GM19035 (cell line): Measurements from ENCODE around the gene TUBA4A.
A peak's percentile ranks its signal among the peaks of the same experiment; 100 is the strongest.
"Not testable (repeated sequence)": the region's sequence is repeated elsewhere in the genome, so short reads cannot be mapped to it uniquely, and the experiment has no call there.

Experiments used
- ATAC-seq: cut with Tn5 transposase; IDR thresholded peaks from one replicate; pipeline ENCODE4 v1.9.1; 2021; ENCODE audit not compliant: unreplicated experiment

The TUBA4A gene

GRCh38 chr2:219287116-219287440 is 33.4 kb upstream of the TUBA4A start:
- ATAC-seq: not testable (repeated sequence)

GRCh38 chr2:219286436-219287115 is 32.9 kb upstream of the TUBA4A start:
- ATAC-seq: no peak

GRCh38 chr2:219285894-219286425 is 32.2 kb upstream of the TUBA4A start:
- no peak for ATAC-seq

GRCh38 chr2:219285373-219285735 is 31.6 kb upstream of the TUBA4A start:
- ATAC-seq: no peak

- no peak for ATAC-seq
These were observed 31.0 kb upstream of the TUBA4A start for GRCh38 chr2:219284501-219285372.

GRCh38 chr2:219282943-219283581 is 29.3 kb upstream of the TUBA4A start:
- ATAC-seq: no peak

GRCh38 chr2:219282375-219282774 is 28.7 kb upstream of the TUBA4A start:
- no peak for ATAC-seq

GRCh38 chr2:219281588-219281987 is 27.9 kb upstream of the TUBA4A start:
- no peak for ATAC-seq

GRCh38 chr2:219280651-219281050 is 26.9 kb upstream of the TUBA4A start:
- no peak for ATAC-seq

- no peak for ATAC-seq
These were observed 26.3 kb upstream of the TUBA4A start for GRCh38 chr2:219279916-219280516.

GRCh38 chr2:219279151-219279915 is 25.6 kb upstream of the TUBA4A start, which contains the start of gene DNAJB2:
Gene DNAJB2, plus strand, starts transcription at chr2:219279366. Its CDS starts 468 bp downstream, at chr2:219279834.
- ATAC-seq: peak; percentile 83

GRCh38 chr2:219278655-219279150 is 25.0 kb upstream of the TUBA4A start:
- no peak for ATAC-seq

- ATAC-seq: peak; percentile 24
These were observed 24.3 kb upstream of the TUBA4A start for GRCh38 chr2:219277703-219278654.

GRCh38 chr2:219274361-219274921 is 20.7 kb upstream of the TUBA4A start:
- ATAC-seq: no peak

GRCh38 chr2:219273937-219274336 is 20.2 kb upstream of the TUBA4A start:
- ATAC-seq: no peak

- no peak for ATAC-seq
These were observed 19.3 kb upstream of the TUBA4A start for GRCh38 chr2:219272995-219273394.

- ATAC-seq: no peak
These were observed 18.6 kb upstream of the TUBA4A start for GRCh38 chr2:219272356-219272755.

- no peak for ATAC-seq
These were observed 17.3 kb upstream of the TUBA4A start for GRCh38 chr2:219271021-219271420.

GRCh38 chr2:219270055-219270372 is 16.3 kb upstream of the TUBA4A start:
- ATAC-seq: no peak
